GM21717 (cell line): ENCODE results near the gene MYH7B.

Experiments used
- ATAC-seq: cut with Tn5 transposase; IDR thresholded peaks from one replicate; pipeline ENCODE4 v1.9.1; 2021; ENCODE audit warnings: mild to moderate bottlenecking, moderate library complexity; ENCODE audit not compliant: unreplicated experiment

The MYH7B gene

GRCh38 chr20:34943808-34944567 is 11.7 kb upstream of the MYH7B start:
- ATAC-seq: no peak

- no peak for ATAC-seq
Observed at GRCh38 chr20:34945315-34946077, 10.2 kb upstream of the MYH7B start.

GRCh38 chr20:34946661-34947060 is 9.0 kb upstream of the MYH7B start:
- ATAC-seq: no peak

GRCh38 chr20:34947336-34947735 is 8.3 kb upstream of the MYH7B start:
- ATAC-seq: no peak

GRCh38 chr20:34948030-34948429 is 7.6 kb upstream of the MYH7B start:
- no peak for ATAC-seq

- no peak for ATAC-seq
Observed at GRCh38 chr20:34949120-34949519, 6.5 kb upstream of the MYH7B start.

- ATAC-seq: no peak
Observed at GRCh38 chr20:34951252-34951651, 4.4 kb upstream of the MYH7B start.

- ATAC-seq: no peak
Observed at GRCh38 chr20:34951652-34952051, 4.0 kb upstream of the MYH7B start.

- no peak for ATAC-seq
Observed at GRCh38 chr20:34952671-34953070, 3.0 kb upstream of the MYH7B start.

GRCh38 chr20:34953960-34954359 is 1.7 kb upstream of the MYH7B start:
- ATAC-seq: no peak

GRCh38 chr20:34954904-34955230 is 801 bp upstream of the MYH7B start:
- ATAC-seq: no peak

- ATAC-seq: no peak
Observed at GRCh38 chr20:34956041-34956458, 382 bp downstream of the MYH7B start.

- ATAC-seq: no peak
Observed at GRCh38 chr20:34956751-34957472, 1.2 kb downstream of the MYH7B start.

- no peak for ATAC-seq
Observed at GRCh38 chr20:34964486-34964885, 8.8 kb downstream of the MYH7B start.

- ATAC-seq: no peak
Observed at GRCh38 chr20:34965051-34965450, 9.4 kb downstream of the MYH7B start.

GRCh38 chr20:34967421-34967820 is 11.8 kb downstream of the MYH7B start:
- ATAC-seq: no peak

GRCh38 chr20:34968042-34968775 is 12.5 kb downstream of the MYH7B start:
- ATAC-seq: no peak

- no peak for ATAC-seq
Observed at GRCh38 chr20:34970193-34970840, 14.6 kb downstream of the MYH7B start.

GRCh38 chr20:34970846-34971560 is 15.3 kb downstream of the MYH7B start:
- no peak for ATAC-seq
